HG03575 (cell line): Measurements from ENCODE around the gene MT1M.
"Not testable (repeated sequence)": the region's sequence is repeated elsewhere in the genome, so short reads cannot be mapped to it uniquely, and the experiment has no call there.

Experiments
- ATAC-seq: cut with Tn5 transposase; IDR thresholded peaks from one replicate; pipeline ENCODE4 v1.9.1; 2021; ENCODE audit not compliant: unreplicated experiment, insufficient number of reproducible peaks, low FRiP score; ENCODE audit errors: extremely low read depth

The MT1M gene

DNA sequence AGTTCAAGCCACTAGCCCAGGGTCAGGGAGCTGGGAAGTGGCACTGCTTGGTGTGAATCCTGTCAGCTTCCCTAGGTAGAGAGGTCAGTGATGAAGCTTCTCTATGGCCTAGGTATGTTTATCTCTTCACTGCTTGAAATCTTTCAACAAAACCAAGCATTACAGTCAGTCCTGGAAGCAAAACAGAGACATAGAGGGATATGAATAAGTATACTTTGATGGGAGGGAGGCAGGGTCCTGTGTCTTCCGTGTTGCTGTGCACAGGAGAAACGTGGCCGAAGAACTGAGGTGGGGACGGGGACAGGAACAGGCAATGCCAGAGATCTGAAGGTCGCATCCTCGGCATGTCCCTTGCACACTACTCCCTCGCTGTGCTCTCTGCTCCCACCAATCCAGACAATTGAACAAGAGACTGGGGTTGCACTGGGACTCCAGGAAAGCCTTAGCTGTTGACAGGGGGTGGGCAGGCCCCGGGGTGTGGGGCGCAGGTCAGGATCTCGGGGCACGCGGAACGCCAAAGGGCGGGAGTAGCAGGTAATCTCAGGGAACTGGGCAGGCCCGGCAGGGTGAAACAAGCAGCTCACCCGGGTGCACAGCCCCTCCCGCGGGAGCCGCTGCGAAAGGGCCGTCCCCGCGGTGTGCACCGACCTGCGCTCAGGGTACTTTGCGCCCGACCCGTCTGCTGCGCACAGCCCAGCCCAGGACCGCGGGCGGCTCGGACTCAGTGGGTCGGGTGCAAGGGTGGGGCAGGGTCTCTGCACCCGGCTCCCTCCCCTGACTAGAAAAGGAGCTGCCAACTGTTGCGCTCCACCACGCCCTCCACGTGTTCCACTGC lies 36.8 kb downstream of the MT1M start, which contains the start of gene MT1H:
Gene MT1H, plus strand, starts transcription at position 810 of the 835 bp plus-strand sequence. CDS start 71 bp downstream, outside the sequence.
- no peak for ATAC-seq

DNA sequence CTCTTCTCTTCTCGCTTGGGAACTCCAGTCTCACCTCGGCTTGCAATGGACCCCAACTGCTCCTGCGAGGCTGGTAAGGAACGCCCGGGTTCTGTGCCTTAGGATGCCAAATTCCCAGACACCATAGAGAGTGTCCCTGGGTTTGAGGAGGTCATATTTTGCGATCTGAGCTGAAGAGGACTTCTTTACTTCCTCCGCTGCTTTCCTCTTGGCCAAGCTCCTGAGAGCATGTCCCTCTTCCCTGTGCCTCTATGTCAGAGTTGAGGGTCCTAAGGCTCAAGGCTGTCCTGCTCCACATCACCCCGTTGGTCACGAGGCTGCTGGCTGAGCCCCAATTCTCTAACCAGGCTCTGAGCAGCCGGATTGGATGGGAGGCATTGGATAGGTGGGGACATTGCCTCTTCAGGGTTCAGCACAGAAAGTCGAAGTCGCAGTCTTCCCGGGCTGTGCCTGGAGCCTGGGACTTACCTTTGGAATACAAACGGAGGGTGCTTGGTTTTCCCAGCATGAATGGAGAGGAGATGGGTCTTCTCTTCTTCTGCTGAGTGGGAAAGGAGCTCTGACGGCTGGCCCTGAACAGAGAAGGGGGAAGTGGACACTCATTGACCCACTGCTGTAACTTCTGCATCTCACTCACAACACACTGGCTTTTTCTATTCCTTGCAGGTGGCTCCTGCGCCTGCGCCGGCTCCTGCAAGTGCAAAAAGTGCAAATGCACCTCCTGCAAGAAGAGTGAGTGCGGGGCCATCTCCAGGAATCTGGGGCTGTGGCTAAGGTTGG lies 37.6 kb downstream of the MT1M start:
- ATAC-seq: no peak

DNA sequence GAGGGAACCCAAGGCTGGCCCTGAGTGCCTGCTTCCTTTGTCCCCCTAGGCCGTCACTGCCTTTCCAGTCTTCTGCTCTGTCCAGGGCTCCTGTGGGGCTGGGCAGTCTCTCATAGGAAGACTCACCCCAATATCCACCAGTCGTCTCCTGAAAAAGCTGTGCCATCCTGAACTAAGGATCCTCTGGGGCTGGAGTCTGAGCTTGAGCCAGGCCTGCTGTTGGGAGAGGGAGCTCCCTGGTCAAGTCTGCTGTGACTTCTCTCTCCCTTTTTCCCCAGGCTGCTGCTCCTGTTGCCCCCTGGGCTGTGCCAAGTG lies 38.1 kb downstream of the MT1M start:
- ATAC-seq: no peak

DNA sequence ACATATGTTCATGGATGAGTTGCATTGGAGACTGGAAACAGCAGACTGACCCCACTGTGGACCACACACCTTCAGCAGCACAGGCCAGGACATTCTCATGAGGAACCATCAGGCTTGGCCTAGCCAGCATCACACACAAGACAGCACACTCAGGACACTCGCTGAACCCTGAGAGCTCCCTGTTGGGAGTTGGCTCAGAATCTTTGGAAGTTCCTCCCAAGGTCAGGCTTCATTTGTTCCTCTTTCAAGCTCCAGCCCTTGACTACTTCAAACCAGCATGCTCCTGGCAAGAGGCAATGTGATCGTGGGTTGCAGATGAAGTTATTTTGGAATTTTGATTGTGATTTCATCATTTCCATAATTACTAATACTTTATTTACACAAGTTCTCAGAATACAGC lies 39.2 kb downstream of the MT1M start:
- not testable (repeated sequence) for ATAC-seq

DNA sequence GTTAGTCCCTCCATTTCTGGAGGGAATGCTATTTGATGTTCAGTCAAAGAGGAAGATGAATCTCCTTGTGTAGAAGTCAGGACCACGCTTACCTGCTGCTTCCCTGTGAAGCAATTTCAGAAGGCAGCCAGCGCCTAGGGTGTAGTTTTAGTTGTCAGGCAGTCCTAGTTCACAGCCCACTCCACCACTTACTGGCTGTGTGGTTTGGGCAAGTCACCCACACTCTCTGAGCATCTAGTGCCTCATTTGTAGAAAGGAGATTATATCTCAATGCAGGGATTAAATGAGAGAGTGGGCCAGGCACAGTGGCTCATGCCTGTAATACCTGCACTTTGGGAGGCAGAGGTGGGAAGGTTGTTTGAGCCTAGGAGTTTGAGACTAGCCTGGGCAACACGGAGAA lies 39.7 kb downstream of the MT1M start:
- ATAC-seq: not testable (repeated sequence)

DNA sequence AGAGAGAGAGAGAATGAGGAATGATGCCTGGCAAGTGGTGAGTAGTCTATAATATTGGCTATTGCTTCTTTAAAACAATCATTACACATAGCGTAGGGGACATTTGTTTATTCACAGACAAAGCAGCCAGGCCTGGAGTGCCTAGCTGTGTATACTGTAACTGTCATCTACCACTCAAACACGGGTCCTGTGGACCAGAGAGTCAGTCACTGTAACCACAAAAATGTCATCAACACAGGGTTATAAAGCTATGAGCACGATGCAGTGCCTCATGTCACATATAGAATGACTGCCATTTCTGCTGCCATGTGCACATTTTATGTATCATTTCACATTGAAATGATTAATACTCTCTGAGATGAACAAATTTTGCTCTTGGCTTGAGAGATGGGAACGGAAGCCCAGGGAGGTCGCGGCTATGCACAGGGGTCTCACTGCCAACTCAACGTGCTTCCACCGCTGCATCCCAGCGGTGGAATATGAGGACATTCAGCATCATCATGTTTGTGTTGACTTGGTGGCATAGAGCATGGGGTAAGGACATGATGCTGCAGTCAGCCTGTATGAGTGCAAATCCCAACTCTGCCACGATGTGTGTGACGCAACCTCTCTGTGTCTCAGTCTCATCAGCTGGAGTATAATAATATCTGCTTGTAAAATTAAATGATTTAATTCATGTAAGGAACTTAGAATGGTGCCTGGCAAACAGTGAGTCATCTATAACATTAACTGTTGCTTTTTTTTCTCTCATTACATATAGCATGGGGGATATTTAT lies 40.5 kb downstream of the MT1M start:
- no peak for ATAC-seq

DNA sequence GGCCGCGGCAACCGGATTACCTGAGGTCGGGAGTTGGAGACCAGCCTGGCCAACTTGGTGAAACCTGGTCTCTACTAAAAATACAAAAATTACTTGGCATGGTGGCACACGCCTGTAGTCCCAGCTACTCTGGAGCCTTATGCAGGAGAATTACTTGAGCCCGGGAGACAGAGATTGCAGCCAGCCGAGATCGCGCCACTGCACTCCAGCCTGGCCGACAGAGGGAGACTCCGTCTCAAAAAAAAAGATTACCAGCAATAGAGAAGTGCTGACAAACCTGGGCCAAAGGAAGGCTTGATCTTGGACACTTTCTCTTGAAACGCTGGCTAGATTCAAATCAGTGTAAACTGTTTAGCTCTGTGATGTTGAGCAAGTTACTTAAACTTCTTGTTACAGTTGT lies 41.5 kb downstream of the MT1M start:
- ATAC-seq: no peak

DNA sequence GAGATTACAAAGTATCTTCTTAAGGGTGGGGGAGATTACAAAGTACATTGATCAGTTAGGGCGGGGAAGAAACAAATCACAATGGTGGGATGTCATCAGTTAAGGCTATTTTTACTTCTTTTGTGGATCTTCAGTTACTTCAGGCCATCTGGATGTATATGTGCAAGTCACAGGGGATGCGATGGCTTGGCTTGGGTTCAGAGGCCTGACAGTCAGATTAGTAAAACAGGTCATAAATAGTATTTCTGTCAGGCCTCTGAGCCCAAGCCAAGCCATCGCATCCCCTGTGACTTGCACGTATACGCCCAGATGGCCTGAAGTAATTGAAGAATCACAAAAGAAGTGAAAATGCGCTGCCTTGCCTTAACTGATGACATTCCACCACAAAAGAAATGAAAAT lies 42.1 kb downstream of the MT1M start:
- not testable (repeated sequence) for ATAC-seq

DNA sequence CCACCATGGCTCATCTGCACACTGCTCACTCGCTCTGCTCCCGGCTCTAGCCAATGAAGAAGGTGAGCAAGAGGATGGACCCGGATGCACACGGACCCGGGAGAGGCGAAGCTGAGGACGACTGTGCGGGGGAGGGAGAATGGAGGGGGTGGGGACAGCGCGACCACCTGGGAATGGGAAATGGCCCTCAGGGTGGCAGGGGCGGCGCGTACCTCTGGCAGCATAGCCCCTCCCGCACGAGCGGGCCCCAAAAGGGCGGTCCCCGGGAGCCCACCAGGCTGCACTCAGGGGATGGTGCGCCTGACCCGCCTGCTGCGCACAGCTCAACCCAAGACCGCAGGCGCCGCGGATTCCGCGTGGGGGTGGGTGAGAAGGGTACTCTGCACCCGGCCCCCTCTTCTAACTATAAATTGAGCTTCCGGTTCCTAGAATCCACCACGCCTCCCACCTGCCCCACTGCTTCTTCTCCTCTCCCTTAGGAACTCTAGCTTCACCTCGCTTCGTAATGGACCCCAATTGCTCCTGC lies 43.3 kb downstream of the MT1M start:
- ATAC-seq: no peak

DNA sequence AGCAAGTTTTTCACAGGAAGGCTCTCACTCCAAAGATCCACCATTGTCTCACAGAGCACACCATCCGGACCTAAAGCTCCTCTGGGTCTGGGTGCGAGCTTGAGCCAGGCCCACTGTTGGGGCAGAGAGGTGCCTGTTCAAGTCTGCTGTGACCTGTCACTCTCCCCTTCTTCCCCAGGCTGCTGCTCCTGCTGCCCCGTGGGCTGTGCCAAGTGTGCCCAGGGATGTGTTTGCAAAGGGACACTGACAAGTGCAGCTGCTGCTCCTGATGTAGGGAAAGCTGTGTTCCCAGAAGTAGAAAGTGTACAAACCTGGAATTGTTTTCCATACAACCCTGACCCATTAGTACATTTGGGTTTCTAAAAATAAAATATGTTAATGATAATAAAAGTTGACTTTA lies 45.0 kb downstream of the MT1M start:
- ATAC-seq: no peak

DNA sequence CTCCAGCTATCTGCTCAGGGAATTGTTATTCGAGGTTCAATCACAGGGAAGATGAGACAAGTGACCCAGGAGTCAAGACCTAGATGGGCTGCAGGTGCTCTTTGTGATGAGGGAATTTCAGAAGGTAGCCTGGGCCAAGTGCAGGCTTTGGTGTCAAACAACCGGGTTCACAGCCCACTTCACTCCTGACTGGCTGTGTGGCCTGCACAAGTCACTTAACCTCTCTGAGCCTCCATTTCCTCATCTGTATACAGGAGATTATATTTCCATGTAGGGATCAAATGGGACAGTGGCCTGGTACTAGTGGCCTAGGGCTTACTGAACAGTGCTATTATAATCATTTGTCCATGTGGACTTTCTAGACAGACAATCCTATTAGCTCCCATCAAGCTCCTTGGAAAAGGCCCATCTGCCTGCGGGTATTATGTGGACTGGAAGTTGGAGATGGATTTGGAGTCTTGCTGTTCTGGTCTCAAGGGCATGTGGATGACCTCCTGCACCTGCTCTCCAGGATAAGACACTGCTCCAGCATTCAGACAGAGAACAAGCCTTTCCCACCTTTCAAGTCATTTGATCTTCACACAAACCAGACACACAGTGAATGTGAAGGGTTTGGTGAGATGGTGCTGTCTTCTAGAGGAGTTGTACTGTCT lies 46.7 kb downstream of the MT1M start:
- ATAC-seq: no peak

DNA sequence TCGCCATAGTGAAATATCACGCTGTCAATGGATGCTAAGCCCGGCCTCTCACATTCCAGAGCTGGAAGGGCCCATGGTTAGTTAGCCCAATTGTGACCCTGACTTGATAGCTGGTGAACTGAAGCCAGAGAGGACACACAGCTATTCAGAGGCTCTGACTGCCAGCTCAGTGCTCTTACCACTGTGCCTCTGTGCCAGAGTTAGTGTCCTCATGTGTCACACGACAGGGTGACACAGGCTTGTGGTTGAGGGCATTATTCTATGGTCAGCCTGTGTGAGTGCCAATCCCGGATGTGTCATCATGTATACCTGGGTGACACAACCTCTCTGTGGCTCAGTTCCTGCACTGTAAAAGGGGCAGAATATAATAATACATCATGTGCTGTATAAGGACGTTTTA lies 47.4 kb downstream of the MT1M start:
- ATAC-seq: no peak

DNA sequence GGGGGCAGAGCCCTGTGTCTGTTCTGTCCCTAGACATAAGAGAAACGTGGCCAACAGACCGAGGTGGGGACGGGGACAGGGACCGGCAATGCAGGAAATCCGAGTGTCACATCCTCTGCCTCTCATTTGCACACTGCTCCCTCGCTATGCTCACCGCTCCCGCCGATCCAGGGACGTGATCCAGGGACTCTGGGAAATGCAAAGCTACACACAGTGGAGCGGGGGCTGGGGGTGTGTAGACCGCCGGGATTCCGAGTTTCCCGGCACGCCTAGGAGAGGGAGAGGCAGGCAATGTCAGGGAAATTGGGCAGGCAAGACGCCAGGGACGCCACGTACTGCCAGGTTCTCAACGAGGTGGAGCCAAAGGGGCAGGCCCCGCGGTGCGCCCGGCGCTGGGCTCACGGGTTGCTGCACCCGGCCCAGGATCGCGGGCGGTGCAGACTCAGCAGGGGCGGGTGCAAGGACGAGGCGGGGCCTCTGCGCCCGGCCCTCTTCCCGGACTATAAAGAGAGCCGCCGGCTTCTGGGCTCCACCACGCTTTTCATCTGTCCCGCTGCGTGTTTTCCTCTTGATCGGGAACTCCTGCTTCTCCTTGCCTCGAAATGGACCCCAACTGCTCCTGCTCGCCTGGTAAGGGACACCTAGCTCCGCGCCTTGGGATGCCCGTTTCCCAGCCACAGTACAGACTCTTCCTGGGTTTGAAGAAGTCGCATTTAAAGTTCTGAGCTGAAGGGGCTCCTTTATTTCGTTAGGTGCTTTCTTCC lies 49.7 kb downstream of the MT1M start, which contains the start of gene MT1X:
Gene MT1X, plus strand, starts transcription at position 532 of the 764 bp plus-strand sequence. Its CDS starts 71 bp downstream, at position 603.
- peak; percentile 63 for ATAC-seq

DNA sequence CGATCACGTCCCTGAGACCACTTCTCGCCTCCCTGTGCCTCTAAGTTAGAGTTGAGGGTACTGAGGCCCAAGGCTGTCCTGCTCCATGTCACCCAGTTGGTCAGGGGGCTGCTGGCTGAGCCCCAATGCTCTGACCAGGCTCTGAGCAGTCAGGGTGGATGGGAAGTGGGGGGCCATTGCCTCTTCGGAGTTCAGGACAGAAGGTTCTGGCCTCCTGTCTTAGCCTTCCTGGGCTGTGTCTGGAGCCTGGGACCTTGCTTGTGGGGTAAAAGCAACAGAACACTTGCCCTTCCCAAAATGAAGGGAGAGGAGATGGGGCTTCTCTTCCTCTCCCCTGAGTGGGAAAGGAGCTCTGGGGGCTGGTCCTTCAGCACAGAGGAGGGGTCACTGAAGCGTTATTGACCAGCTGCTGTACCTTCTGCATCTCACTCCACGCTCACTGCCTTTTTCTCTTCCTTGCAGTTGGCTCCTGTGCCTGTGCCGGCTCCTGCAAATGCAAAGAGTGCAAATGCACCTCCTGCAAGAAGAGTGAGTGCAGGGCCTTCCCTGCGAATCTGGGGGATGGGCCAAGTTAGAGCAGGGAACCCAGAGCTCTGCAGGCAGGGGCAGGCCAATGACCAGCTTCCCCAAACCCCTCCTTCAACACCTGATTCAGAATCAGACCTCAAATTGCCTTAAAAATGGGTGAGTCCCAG lies 50.4 kb downstream of the MT1M start:
- ATAC-seq: no peak
